GF-D8 (cell line): ENCODE results near the gene POLN.
"Not testable (repeated sequence)": the region's sequence is repeated elsewhere in the genome, so short reads cannot be mapped to it uniquely, and the experiment has no call there.

ENCODE experiments used
- DNase-seq: peaks from one replicate; lab custom pipeline; 2025; lab: John Stamatoyannopoulos, UW

Gene POLN

DNA sequence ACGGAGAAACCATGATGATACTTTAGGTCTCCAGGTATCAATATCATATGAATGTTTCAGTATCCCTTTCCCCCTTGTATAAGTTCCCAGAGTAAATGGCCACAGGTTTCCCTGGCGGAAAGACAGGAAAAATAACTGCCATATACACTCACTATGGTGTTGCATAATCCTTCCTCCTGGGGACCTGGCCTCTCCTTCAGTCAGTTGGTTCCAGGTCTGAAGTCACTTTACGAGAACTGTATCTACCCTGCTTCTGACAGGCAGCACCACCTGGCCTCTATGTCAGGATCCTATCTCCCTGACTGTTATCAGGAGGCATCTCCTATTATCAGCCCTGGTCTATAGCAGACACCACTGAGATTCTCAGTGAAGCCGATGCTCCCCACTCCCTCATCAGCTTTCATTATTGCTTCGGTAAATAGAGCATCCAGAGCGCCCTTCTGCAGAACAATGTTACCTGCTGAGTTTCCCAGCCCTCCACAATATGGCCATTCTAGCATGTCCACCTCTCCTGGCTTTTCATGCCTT, 22.6 kb downstream of the POLN start:
- DNase-seq: no peak

DNA sequence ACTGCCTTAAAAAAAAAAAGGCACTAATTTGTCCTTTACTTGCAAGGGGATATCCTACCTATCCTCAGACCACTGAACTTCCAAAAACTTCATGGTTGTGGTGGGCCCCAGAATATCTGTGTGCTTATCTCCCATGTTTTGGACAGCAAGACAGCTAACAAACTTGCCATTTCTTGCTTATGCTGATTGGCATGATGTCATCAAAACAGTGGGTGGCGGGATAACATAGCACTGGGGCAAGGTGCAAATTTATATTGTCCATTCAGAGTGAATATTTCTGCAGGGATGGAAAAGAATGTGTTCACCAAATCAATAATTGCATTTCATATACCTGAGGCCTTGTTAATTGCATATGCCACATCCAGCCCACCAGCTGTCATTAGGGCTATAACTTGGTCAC, 23.5 kb downstream of the POLN start:
- DNase-seq: no peak

DNA sequence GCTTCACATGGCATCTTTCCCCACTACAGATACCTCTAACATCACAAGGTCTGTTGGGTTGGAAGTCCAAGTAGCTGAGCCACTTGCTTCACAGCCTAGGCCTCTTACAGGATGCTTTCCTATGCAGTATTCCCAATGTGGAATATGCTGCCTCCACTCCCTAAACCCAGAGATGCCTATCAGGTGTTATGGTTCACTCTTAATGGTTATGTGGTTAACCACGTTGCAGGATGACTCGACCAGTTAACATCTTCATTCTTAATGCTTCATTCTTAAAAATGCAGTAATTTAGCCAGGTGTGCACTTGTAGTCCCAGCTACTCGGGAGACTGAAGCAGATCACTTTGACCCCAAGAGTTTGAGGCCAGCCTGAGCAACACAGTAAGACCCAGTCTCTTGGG, 24.2 kb downstream of the POLN start:
- DNase-seq: no peak

DNA sequence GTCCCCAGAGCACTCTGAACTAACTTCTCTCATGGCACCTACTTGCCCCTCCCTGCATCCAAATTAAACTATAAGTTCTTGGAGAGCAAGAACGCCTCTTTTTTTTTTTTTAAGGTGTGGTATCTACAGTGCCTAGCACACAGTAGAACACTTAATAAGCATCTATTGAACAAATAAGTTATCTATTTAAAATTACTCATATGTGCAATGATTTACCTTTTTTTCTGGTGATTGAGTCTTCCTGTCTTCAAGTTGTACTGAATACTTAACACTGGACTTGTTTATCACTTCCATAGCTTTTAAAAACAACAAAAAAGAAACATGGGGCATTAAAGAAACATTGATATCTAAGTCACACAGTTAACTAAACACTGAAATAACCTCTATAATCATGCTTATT, 29.1 kb downstream of the POLN start:
- DNase-seq: no peak

DNA sequence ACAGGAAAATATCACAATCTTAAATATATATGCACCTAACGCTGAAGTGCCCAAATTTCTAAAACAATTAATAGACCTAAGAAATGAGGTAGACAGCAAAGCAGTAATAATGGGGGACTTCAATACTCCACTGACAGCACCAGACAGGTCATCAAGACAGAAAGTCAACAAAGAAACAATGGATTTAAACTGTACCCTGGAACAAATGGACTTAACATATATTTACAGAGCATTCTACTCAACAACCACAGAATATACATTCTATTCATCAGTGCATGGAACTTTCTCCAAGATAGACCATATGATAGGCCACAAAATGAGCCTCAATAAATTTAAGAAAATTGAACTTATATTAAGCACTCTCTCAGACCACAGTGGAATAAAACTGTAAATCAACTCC, 39.1 kb downstream of the POLN start:
- not testable (repeated sequence) for DNase-seq

DNA sequence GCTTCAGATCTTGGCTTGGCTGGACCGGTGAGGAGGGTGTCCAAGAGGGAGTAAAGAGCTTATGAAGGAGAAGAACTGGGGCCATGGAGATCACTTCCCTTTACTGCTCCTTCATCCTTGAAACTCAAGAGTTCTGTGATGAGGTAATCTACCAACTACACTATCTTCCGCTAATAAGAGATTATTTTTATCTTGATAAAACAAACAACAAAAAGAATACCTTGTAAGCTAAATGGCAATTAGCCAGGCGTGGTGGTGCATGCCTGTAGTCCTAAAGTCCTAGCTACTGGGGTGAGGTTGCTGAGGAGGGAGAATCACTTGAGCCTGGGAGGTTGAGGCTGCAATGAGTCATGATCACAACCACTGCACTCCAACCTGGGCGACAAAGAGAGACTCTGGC, 47.4 kb downstream of the POLN start:
- no peak for DNase-seq

DNA sequence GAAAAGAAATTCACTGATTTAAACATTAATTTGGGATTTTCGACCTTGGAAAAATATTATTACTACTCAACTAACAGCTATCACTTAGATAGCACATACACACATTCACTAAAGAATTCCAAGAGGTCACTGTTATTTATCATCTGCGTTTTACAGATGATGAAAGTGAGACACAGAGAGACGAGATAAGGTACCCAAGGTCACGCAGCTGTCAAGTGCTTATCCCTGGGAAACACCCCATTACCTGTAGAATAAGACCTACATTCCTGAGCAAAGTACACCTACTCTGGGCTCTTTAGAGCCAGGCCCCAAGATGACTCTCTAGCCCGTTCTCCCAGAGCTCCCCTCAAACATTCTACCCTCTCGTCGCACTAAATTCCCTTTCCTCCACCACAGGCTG, 48.6 kb downstream of the POLN start:
- no peak for DNase-seq

DNA sequence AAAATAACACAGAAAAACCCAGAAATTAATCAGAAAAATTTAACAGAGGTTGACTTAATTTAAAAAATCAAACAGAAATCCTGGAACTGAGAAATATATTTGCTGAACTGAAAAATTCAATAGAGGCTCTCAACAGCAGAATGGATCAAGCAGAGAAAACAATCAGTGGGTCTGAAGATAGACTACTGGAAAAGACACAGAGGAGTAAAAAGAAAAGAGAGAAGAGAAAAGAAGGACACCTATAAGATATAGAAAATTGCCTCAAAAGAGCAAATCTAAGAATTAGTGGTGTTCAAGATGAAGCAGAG, 55.1 kb downstream of the POLN start:
- DNase-seq: no peak

DNA sequence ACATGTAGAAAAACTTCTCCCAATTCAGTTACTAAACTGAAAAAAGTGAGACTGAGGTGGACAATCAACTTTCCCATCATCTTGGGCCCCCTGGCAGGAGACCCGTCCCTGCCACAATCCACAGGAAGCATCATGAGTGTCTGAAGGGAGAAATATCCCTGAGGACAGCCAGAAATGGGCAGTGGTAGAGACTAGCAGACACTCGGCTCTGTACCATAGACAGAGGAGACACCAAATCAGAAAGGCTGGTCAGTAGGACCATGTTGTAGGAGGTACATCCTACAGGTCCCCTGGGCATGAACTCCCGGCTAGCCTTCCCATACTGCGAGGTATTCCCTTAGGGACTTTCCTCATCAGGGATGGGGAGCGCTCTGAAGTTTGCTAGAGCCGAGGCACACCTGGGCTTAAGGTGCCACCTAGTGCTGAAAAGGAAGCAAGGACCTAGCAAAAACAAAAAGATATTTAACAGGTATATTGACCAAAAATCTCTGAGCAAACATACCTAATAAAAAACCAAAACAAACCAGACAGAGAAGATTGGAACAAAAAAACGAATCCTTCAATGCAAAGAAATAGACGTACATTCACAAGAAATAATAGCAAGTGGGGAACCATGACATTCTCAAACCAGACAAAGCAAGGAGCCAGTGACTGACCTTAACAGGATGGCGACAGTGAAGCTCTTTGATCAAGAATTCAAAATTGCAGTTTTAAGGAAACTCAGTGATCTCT, 55.6 kb downstream of the POLN start:
- no peak for DNase-seq

DNA sequence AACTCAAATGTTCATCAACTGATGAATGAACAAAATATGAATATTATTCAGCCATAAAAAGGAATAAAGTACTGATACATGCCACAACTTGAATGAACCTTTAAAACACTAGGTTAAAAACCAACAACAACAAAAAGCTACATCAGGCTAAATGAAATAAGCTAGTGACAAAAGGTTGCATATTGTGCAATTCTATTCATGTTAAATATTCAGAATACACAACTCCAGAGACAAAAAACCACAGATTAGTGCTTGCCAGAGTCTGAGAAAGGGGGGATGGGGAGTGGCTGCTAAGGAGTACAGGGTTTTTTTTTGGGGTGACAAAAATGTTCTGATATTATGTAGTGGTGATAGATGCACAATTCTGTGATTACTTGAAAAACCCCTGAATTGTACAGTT, 58.5 kb downstream of the POLN start:
- DNase-seq: no peak

DNA sequence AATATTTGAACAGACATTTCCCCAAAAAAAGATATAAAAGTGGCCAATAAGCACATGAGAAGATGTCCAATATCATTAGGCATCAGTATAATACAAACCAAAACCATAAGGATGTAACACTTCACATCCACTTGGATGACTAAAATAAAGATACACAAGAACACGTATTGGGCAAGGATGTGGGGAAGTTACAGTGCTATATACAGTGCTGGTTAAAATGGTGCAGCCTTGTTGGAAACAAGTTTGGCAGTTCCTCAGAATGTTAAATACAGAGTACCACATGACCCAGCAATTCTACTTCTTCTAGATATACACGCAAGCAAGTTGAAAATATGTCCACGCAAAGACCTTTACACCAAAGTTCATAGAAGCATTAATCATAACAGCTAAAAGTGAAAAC, 58.9 kb downstream of the POLN start:
- no peak for DNase-seq

DNA sequence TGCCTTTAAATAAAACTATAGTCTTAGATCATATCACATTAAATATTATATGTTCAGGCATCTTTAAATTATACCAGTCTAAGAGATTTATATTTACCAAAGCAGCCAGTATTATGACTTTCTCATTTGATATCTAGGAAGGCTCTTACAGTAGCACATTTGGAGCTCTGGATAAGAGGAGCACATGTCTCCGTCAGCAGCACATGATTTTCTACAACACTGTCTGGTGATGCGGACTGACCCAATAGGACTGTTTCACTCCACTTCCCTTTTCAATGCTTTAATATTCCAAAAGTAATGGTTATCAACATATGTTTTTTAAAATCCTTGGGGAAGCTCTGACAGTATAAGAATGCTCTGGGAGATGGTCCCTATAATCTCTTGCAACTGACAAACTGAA, 61.5 kb downstream of the POLN start:
- DNase-seq: no peak

DNA sequence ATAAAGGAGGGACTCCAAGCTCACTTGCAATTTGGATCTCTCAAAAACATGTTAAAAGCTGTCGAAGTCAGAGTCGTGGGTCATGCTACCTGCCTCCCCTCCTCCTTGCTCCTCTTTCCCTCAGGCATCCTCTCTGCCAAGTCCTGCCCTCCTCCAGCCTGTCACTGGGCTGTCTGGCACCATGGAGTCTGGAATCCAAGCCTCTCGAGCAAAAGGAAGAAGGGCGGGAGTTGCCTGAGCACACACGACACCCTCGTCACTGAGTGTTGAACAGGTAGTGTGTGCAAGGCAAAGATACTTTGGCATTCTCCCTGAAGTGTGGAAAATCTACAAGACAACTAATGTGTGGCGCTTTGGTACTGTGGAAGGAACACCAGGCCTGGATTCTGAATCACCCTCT, 62.2 kb downstream of the POLN start:
- DNase-seq: no peak

DNA sequence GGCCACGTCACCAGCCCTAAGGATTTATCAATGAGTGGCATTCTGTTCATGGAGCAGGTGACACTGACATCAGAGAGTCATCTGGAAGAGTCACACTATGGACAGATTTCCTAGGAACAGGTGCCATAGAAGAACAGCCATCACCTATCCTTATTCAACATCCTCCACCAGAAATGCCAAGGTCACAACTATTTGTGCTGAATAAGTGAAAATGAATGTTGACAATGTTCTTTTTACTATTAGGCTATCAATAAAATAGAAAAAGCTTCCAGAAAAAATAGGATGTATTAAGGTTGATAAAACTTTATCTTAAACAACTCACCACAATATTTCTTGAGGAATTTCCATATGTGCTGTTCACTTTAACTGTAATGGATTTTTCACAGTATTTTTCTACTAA, 62.9 kb downstream of the POLN start:
- no peak for DNase-seq

DNA sequence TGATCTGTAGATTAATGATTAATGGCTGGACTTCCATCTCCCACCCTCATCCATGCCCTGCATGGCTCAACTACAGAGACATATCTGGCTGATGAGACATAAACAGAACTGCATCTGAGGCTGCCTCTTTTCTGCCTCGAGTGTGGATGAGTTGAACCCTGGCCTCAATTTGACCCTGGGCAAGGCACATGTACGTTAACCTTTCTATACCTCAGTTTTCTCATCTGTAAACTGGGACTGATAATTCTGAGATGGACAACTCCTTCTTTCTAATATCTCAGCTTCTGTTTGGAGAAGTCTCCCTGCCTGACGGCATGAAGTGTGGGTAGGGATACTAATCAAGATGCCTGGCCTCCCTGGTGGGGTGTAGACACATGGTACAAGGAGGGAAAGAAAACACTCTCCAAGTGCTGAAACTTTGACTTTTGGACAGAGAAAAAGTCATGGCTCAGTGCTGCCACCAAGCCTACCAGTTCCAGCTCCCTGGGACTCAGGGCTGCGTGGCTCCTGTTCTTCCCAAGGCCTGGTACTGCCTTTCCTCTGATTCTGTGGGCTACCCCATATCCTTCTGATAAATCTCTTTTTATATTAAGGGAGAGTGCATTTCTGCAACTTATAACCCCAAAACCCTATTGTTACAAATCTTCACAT, 64.4 kb downstream of the POLN start:
- DNase-seq: no peak

DNA sequence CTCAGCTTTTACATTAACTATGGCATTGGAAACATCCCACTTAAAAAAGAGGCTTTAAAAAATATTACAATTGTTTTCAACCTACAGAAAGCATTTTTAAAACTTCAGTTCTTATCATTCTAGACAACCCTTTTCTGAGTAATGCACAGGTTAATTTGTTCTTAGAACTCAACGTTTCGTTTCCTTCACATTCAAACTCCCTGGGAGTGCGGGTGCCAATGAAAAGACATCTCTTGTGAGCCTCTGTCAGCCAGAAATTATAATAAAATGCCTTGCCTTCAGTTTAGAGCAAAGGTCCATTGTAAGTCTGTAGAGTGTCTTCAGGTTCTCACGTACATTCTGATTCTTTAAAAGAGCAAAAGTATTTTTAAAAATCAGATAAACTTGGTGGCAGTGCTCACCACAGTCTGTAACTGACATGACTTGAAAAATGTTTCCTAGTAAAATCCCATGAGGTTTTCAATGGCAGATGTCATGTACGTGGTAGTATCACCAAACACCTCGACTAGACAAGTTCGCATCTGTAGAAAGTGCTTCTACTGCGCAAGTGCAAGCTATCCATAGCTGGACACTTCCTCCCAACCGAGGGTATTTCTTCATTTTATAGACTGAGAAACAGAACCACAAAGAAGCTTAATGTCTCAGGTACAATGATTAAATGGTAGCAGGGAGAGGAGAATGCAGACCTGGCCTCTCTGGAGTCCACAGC, 65.8 kb downstream of the POLN start:
- no peak for DNase-seq

DNA sequence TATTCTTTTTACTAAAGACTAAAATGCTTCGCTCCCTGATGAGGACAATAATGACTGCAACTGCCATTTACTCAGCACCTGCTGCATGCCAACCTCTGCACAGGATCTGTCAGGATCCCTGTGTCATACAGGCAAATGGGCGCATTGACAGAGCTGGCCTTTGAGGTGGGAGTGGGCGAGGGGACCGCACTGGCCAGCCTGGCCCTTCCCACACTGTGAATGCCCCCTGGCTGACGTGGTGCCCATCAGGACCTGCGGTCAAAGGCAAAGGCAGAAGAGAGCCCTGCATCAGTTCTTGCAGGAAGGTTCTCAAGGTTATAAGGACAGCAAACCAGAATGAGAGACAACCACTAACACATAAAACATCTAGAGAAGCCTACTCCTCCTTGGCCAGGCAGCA, 67.9 kb downstream of the POLN start:
- DNase-seq: no peak

DNA sequence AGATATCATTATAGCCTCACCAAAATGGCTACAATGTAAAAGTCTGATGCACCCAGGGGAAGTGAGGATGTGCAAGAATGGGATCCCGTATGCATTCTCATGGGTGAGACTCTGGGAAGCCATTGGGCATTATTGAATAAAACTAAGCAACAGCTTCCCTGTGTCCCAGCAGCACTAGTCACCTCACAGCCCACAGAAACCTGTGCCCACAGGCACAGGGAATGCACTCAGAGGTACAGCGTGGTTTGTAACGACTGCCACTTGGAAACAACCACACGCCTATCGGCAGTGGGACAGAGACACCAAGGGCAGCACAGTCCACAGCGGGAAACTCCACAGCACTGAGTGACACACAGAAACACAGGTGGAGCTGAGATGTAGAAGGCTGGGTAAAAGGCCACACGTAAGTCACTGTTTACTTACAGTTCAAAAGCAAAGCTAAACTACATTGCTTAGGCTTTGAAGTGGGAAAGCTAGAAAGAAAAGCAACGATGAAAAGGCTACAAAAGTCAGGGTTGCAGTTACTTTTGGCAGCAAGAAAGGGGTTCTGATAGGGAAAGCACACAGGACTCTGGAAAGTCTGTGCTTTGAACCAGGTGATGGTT, 69.2 kb downstream of the POLN start:
- no peak for DNase-seq

DNA sequence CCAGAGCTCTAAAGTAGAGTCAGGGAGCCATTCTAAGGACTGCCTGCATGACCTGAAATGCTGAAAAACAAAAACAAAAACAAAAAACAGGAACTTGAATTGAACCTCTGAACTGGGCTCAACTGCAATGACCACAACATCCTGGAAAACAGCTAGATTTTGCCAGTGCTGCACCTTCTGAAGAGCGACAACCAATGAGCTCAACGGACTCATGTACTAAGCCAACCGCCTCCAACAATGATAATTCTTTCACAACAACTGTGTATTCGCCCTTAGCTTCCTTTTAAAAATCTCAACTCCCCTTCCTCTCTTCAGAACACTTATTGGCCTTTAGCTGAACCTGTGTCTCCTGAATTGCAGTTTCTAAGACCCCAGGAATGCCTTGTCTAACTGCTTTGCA, 69.8 kb downstream of the POLN start:
- no peak for DNase-seq

DNA sequence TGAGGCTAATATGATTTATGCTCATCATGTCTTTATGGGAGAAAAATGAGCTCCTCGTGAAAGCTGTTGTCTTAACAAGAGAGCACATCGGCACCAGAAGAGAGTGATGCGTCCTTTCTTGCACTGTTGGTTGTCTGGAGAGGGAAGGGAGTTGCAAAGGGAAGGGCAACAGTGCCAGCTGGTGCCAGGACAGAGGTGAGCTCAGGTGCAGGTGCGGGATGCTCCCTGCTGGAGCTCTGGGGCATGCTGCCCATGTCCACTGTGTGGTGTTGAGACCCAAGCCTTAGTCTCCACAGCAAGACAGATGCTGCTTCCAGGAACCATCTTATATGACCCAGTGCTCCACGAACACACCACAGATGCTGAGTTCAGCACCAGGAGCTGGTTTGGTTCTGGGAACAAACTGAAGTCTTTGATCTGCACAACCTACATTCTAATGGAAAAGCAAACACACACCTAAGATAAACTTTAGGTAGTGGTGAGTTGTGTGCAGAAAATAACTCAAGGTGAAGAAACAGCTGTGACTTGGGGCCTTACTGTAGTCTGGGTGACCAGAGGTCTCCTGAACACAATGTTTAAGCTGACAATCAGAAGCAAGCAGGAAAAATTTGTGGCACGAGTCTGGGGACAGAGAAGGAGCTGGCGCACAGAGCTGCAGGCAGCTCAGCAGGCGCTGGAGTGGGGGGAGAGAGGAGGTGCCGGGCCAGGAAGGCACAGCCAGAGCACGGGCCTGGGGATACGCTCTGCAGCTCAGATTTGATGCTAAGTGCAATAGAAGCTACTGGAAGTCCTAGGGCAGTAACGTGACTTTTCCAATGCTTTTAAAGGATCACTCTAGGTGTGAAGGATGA, 73.2 kb downstream of the POLN start:
- no peak for DNase-seq

DNA sequence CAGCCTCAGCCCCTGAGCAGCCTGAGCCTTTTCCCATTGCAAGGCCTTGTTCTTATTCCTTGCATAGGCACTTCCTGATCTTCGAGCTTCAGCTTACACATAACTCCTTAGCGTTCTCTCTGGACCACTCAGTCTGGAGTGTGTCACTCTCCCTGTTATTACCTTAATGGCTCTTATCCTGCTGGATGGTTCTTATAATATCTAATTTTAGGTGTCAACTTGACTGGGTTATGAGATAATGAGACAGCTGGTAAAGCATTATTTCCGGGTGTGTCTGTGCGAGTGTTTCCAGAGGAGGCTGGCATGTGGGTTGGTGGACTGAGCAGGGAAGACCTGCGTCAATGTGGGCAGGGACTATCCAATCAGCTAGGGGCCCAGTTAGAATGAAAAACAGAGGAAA, 75.7 kb downstream of the POLN start:
- no peak for DNase-seq

DNA sequence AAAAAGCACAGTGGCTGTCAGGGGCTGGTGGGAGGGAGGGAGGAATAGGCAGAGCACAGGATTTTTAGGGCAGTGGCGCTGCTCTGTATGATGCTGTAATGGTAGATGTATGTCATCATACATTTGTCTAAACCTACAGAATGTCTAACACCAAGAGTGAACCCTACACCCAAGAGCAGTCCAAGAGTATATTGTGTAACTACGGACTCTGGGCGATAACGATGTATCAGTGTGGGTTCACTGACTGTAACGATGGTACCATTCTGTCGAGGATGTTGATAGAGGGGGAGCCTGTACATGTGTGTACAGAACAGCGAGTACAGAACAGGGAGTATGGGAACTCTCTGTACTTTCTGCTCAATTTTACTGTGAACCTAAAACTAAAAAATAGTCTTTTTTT, 76.5 kb downstream of the POLN start:
- DNase-seq: no peak
